Left lobe of liver (tissue), 2 donors: ENCODE data around the gene NPAS3. TPM values are rescaled to one million over a fixed set of nuclear protein-coding genes. Genes with fewer than 3 reads are reported as not detected.

Experiments used
- ATAC-seq: fragments of 200-7000 bp; cut with Tn5 transposase; one replicate; pipeline ENCODE4 v1.9.1; 2020; ENCODE audit warnings: mild to moderate bottlenecking, moderate library complexity
- DNase-seq: peaks from one replicate; pipeline ENCODE4 v3.0.0-alpha.2; 2020; ENCODE audit warnings: low spot score
- total RNA-seq: library from RNA; stranded (reverse); gene quantifications from one replicate; pipeline ENCODE4 v1.2.1, GENCODE V29; 2021
- donor health status: DM: no; HTN: no; CAD: no; lungs with moderate emphysema.
- donor health status: DM: no; HTN: yes; CAD: no.

Gene NPAS3
- total RNA-seq, 1 donor from 2014 or later, result not detected

DNA sequence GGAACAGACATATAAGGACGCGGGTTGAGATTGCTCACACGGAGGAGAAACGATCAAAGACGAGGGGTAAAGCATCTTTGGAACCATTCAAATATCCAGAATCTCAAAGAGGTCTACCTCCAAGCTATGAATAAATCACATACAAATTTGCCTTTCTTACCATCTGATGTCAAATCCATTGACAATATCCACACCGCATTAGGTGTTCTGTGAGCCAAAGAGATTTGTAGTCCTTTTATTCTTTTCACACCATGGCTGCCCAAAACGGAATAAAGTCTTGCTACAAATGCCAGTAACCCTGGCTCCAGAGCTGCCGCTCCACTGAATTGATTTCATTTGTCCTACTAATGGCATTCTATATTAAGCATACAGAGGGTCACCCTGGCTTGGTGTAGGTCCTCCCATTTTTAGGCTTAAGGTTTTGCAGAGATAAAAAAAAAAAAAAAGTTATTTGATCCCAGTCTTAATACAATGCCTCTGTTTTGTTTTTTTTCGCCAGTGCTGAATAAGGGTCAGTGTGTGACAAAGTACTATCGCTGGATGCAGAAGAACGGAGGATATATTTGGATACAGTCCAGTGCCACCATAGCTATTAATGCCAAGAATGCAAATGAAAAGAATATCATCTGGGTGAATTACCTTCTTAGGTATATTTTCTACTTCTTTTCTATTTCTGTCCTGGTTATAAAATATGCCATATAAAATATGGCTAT lies 854.9 kb downstream of the NPAS3 start:
- DNase-seq (no peak), ATAC-seq (no peak)

DNA sequence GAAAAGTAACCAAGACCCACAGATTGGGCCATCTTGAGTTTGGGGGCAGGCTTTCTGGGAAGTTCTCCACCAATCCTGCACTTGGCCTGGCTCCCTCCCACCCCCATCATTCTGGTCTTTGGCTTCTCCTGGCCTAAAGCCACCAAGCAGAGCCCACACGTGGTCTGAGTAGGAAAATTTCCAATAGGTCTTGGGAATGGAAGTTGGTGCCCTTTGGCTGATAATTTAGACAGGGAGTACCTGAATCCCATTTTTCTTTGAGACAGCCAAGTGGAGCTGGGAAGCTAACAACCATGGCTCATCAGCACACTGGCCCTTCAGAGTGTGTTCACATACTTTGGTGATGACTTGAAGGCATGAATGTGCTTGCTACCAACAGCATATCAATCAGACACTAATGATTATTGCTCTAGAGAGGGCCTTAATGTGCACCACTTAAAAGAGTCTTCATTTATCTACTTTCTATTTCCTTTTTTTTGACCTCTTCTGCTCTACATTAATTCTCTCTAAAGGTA lies 856.2 kb downstream of the NPAS3 start:
- no peak for DNase-seq

DNA sequence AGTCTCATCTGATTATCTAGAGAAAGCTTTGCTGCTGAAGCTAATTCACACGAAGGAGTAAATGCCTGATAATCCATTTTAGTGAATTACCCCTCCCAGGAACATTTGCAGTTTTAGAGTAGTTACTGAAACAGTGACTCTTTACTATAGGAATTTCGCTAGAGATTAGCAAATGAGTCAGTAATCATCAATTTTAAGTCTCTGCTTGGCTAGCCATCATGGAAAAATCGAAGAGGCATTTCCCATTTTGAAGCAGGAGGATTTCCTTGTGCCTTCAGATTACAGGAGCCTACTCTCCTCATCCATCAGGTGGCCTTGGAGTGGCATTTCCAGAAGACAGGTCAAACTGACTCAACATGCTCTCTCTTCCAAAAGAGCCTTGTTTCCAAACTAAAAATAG lies 857.7 kb downstream of the NPAS3 start:
- ATAC-seq (no peak), DNase-seq (no peak)

More for the DNA sequence above, 856.2 kb downstream of the NPAS3 start:
- no peak for ATAC-seq

DNA sequence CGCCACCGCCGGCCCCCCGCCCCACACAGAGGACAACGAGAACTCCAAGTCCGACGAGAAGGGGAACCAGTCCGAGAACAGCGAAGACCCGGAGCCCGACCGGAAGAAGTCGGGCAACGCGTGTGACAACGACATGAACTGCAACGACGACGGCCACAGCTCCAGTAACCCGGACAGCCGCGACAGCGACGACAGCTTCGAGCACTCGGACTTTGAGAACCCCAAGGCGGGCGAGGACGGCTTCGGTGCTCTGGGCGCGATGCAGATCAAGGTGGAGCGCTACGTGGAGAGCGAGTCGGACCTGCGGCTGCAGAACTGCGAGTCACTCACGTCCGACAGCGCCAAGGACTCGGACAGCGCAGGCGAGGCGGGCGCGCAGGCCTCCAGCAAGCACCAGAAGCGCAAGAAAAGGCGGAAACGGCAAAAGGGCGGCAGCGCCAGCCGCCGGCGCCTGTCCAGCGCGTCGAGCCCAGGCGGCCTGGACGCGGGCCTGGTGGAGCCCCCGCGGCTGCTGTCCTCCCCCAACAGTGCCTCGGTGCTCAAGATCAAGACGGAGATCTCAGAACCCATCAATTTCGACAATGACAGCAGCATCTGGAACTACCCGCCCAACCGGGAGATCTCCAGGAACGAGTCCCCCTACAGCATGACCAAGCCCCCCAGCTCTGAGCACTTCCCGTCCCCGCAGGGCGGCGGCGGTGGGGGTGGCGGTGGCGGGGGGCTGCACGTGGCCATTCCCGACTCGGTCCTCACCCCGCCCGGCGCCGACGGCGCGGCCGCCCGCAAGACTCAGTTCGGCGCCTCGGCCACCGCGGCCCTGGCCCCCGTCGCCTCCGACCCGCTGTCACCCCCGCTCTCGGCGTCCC lies 861.3 kb downstream of the NPAS3 start:
- DNase-seq (no peak), ATAC-seq (peak; percentile 37)

DNA sequence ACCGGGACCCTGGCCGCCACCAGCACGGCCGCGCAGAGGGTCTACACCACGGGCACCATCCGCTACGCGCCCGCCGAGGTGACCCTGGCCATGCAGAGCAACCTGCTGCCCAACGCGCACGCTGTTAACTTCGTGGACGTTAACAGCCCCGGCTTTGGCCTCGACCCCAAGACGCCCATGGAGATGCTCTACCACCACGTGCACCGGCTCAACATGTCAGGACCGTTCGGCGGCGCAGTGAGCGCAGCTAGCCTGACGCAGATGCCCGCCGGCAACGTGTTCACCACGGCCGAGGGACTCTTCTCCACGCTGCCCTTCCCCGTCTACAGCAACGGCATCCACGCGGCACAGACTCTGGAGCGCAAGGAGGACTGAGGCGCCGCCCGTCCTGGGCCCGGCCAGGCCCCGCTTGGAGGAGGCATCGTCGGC lies 862.1 kb downstream of the NPAS3 start:
- no peak for ATAC-seq

DNA sequence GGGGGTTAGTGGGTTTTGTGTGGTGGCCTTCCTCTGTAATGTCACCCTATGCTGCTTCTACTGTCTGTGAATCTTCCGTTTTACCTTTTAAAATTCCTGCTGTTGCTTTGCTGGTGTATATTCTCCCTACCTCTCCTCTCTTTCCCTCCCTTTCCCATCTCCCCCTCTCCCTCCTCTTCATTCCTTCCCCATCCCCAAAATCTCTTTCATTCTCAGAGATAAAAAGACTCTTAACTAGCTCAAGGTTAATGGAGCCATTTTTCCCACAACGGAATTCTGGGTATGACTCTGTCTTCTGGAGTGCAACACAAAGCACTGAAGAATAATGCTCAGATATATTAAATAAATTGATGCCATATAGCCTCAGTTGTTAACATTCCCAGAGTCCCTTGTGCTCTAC lies 864.1 kb downstream of the NPAS3 start:
- no peak for ATAC-seq
- DNase-seq, result no peak

More for the DNA sequence above, 862.1 kb downstream of the NPAS3 start:
- DNase-seq, result no peak

DNA sequence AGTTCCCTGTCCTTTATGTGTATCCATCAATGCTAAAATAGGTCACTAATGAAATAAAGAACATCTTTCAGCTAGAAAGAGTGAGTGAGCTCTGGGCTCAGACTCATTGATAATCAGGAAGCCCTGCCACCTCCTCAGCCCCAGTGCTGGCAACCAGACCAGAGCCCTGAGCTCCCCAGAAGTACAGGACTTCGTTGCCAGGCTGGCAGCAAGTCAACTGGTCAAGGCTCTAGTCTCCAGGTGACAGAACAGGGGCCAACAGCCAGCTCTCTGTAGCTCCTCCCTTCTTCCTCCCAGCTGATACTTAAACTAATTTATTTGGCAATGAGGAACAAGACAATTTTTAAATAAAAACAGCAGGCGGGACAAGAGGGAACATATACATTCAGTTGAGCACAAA lies 866.9 kb downstream of the NPAS3 start:
- no peak for DNase-seq
- no peak for ATAC-seq

DNA sequence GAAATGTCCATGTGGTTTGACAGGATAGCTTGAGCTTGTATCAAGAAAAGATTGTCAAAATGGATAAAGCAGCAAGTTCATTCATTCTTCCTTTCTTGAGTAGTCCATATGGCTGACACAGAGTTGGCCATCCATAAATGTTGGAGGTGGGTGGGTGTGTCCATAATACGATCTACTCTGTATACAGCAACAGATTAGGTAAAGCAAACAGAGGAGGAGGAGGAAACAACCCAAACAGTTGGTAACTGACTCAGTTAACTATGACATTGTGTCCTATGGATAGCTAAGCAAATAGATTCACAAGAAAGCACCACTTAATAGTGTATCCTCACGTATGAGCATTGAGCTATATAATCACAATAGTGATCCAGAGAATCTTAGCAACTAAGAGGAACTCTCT lies 868.2 kb downstream of the NPAS3 start:
- no peak for DNase-seq
- ATAC-seq, result no peak

DNA sequence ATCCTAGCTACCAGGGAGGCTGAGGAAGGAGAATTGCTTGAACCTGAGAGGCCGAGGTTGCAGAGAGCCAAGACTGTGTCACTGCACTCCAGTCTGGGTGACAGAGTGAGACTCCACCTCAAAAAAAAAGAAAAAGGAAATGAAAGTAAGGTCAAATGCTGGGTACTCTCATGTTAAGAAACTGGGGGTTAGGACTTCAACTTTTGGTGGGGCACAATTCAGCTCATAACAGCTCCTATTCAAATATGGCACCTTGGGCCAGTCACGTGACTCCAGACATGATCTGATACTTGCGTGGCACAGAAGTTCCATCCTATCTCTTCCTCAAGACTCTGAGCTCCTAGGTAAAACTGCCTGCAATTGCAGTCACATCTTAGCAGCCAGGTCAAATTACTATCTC lies 869.5 kb downstream of the NPAS3 start:
- ATAC-seq, result no peak
- no peak for DNase-seq

DNA sequence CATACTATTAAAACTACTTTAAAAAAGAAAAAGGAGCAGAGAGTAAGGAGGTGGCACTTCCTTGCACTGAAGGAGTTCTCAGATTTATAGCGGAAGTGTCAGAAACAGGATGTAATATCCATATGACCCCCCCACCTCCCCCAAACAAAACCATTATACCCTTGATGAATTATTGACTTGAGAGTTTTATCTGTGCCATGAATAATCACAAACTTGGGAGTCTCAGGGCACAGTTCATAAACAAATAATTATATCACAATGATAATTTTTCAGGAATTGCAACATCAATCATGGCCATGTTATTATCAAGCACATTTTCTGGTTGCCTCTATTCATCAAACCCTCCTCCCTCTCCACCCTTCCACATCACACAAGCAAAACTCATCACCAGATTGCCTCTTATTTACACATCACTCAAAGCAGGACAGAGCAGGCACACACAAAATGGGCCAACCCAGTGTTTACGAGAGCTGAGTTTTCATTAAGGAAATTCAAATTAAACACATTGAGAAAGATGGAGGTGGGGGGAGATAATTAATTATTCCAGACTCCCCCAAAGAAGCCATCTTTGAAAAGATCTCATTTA lies 870.8 kb downstream of the NPAS3 start:
- ATAC-seq, result no peak

DNA sequence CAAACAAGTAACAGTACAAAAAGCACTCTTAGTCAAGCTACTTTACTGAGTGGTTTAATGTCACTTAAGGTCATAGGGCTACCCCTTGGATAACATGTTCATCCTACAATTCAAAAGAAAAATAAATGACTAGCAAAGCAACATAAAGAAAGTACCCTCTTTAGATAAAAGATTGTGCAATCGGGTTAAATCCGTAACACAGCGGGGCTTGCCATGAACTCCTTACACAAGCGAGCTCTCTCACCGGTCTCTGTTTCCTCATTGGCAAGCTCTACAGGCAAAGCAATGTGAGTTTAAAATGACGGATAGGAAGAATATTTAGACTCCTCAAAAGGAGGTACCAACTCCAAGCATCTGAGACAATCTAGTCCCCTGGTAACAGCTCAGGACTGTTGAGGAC lies 871.6 kb downstream of the NPAS3 start:
- ATAC-seq (no peak), DNase-seq (no peak)

More for the DNA sequence above, 870.8 kb downstream of the NPAS3 start:
- no peak for DNase-seq

DNA sequence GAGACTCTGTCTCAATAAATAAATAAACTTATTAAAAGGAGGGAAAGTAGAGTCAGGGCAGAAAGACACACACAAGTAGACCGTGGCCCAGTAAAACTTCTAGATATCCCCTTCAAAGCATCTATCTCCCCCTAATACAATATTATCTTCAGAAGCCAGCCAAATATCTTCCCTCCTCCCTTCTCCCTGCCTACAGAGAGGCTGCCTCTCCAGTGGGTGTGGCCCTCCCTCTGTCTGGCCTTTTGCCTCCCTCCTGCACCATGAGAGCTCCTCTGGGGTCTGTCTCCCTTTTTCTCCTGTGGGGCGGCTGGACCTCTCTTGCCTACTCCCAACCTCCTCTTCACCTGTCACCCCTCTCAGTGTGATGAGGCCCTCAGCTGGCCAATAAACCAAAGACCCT lies 873.0 kb downstream of the NPAS3 start:
- no peak for DNase-seq
- ATAC-seq, result no peak

DNA sequence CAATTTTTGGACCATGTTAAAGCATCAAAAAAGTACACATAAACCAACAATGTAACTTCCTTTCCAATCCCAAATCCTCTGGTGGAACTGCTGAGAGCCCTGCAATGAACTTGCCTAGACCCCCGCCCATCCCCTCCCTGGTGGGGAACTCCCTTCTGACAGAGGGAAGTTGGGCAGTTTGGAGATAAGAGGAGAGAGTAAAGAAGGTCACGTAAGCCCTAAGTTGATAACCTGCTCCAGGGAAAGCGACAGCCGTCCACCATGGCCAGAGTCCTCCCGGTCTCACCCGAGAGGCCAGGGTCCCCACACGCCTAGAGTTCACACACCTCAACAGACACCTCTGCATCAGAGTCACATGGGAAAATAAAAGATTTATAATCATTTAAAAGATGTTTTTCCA lies 873.5 kb downstream of the NPAS3 start:
- ATAC-seq, result no peak
- no peak for DNase-seq

DNA sequence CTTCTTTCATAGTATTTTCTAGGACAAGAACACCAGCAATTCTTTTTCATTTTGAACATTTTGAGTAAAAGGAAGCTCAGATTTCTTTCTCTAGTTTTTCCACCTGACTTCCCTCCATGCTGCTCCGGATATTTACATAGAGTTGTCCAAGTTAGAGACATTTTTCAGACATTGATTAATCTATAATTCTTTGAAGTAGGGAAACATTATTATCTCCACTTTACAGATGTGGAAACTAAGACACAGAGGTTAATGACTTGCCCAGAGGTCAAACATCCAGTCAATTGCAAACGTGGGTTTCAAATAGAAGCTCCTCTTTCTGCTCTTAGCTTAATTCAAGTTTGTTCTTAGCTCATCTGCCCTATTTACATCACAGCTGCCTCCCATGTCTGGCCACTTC lies 873.9 kb downstream of the NPAS3 start:
- ATAC-seq (no peak), DNase-seq (no peak)

DNA sequence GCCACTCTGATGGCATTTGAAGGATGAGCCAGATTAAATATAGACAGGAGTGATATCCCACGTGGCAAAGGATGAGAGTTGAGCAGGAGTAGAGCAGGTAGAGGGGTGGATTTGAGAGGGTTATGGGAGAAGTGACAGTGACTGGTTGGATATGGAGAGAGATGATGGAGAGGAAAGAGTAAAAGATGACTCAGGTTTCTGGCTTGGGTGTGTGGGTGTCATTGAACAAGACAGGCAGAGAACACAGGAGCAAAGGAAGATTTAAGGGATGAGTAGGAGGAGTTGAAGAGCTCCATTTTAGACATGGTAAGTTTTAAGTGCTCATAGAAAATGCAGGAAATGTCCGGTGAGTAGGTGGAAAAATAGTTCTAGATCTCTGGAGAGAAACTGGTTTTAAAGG lies 875.3 kb downstream of the NPAS3 start:
- ATAC-seq (no peak), DNase-seq (no peak)

DNA sequence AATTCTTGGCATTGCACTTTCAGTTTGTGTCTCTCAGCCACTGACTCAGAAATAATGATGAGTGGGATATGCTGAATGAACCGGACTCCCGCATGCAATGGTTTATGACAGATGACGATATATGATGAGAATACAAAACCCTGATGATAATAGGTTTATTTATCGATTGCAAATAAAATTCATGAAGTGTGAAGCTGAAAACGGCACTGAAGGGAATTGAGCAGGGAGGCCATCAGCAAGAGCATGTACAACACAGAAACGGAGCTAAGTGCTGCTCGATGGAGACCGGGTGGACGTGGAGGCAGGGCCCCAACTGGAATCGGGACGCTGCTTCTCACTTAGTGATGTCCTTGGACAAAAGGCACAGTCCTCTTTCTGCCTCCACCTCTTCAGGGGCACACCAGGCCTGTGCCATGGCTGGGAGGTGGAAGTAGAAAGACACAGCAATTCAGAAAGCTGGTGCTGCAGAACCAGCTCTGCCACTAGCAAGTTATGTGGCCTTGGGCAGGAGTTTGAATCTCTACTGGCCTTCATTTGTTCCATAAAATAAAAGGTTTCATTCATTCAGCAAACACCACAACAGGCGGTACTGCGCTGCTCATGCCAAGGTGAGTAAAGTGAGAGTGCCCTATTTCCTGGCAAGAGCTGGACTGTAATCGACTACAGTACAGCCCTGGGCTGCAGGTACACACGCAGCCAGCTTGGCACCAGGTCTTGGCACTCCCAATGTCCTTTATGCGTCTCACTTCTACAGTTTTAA lies 895.2 kb downstream of the NPAS3 start:
- no peak for DNase-seq
- ATAC-seq, result peak; percentile 31

DNA sequence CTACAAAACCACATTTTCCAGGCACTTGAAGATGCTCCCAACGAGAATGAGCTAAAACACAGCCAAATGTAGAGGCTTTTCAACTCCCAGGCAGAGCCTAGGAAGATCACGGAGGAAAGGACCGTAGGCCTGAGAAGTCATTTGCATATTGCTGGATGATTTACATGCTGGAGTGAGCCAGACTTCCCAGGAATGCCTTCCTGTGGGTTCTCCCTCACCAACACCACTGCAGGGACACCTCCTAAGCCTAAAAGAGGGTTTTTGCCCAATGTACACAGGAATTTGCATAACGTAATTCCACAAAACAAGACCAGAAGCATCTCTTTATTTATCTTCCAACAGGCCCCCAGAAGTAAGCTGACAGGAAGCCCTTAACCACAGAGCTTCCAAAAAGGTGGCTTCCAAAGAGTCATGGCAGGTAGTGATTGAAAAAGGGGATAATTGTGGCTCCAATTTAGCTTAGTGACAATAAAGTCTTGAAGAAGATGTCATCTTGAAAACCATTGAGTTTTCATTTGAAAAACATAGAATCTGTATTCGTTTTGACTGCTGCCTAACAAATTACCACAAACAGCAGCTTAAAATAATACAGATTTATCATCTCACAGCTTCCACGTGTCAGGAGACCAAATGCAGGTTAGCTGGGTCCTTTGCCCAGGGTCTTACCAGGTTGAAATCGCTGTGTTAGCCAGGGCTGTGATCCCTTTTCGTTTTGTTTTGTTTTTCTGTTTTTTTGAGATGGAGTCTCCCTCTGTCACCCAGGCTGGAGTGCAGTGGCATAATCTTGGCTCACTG lies 896.0 kb downstream of the NPAS3 start:
- no peak for ATAC-seq

DNA sequence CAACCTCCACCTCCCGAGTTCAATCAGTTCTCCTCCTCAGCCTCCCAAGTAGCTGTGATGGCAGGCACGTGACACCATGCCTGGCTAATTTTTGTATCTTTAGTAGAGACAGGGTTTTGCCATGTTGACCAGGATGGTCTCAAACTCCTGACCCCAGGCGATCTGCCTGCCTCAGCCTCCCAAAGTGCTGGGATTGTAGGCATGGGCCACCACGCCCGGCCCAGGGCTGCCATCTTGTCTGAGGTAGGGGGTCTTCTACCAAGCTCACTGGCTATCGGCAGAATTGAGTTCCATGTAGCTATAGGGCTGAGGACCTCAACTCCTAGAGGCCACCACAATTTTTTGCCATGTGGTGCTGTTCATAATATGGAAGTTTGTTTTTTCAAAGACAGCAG lies 896.6 kb downstream of the NPAS3 start:
- ATAC-seq, result no peak

More for the DNA sequence above, 896.0 kb downstream of the NPAS3 start:
- no peak for DNase-seq

DNA sequence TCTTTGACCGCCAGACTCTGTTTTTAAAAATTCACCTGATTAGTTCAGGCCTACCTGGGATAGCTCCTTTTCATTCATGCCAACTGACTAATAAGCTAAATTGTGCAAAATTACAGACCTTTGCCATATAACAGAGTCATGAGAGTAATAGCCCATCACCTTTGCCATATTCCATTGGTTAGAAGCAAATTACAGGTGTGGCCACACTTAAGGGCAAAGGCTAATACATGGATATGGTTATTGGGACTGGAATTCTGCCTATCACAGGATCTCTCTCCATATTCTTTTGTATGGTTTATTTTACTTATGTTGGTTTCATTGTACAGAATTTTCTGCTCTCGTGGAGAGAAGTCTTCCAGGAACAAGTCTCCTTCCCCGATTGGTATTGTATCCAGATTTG lies 897.0 kb downstream of the NPAS3 start:
- ATAC-seq, result no peak
- DNase-seq, result no peak

More for the DNA sequence above, 896.6 kb downstream of the NPAS3 start:
- DNase-seq, result no peak
